GM18858 (cell line): ENCODE measurements around the gene INAFM1.
"Not testable (repeated sequence)": the region's sequence is repeated elsewhere in the genome, so short reads cannot be mapped to it uniquely, and the experiment has no call there.

Experiments used
- ATAC-seq: cut with Tn5 transposase; IDR thresholded peaks from one replicate; pipeline ENCODE4 v1.9.1; 2021; ENCODE audit not compliant: unreplicated experiment

Gene INAFM1

GRCh38 chr19:47267350-47267759 is 7.3 kb upstream of the INAFM1 start:
- no peak for ATAC-seq

- ATAC-seq, result no peak
Measured at GRCh38 chr19:47268028-47268427, 6.7 kb upstream of the INAFM1 start.

GRCh38 chr19:47269596-47269995 is 5.1 kb upstream of the INAFM1 start:
- no peak for ATAC-seq

GRCh38 chr19:47270408-47270807 is 4.3 kb upstream of the INAFM1 start:
- ATAC-seq, result no peak

- ATAC-seq, result no peak
Measured at GRCh38 chr19:47271949-47272348, 2.7 kb upstream of the INAFM1 start.

- no peak for ATAC-seq
Measured at GRCh38 chr19:47272448-47273312, 2.0 kb upstream of the INAFM1 start.

- ATAC-seq, result peak; percentile 41
Measured at GRCh38 chr19:47273313-47274070, 1.2 kb upstream of the INAFM1 start.

GRCh38 chr19:47274891-47275761 is 441 bp downstream of the INAFM1 start:
- ATAC-seq, result no peak

GRCh38 chr19:47275791-47276461 is 1.2 kb downstream of the INAFM1 start:
- ATAC-seq, result no peak

GRCh38 chr19:47276513-47276912 is 1.8 kb downstream of the INAFM1 start:
- not testable (repeated sequence) for ATAC-seq

- no peak for ATAC-seq
Measured at GRCh38 chr19:47280183-47280797, 5.6 kb downstream of the INAFM1 start.

- ATAC-seq, result no peak
Measured at GRCh38 chr19:47283405-47284059, 8.8 kb downstream of the INAFM1 start.

- no peak for ATAC-seq
Measured at GRCh38 chr19:47284324-47284899, 9.7 kb downstream of the INAFM1 start.

- ATAC-seq, result no peak
Measured at GRCh38 chr19:47296036-47296435, 21.4 kb downstream of the INAFM1 start.

GRCh38 chr19:47300867-47301266 is 26.2 kb downstream of the INAFM1 start:
- ATAC-seq, result not testable (repeated sequence)

- ATAC-seq, result no peak
Measured at GRCh38 chr19:47302249-47302648, 27.6 kb downstream of the INAFM1 start.

GRCh38 chr19:47303966-47304365 is 29.3 kb downstream of the INAFM1 start:
- ATAC-seq, result no peak

GRCh38 chr19:47305309-47305751 is 30.6 kb downstream of the INAFM1 start:
- no peak for ATAC-seq

GRCh38 chr19:47306303-47306702 is 31.6 kb downstream of the INAFM1 start:
- ATAC-seq, result no peak
